HCT116 (cell line): ENCODE data around the gene UNC45A. TPM values are rescaled to one million over a fixed set of nuclear protein-coding genes. Genes with fewer than 3 reads are reported as not detected.

Source experiments
- ATAC-seq: fragments of 200-7000 bp; cut with Tn5 transposase; 2 replicates; pipeline ENCODE4 v1.9.1; 2020; ENCODE audit warnings: mild to moderate bottlenecking, moderate library complexity
- BruUV-seq: library from RNA; stranded (reverse); fragments of 400-500 nt; replicated peaks from 2 replicates; lab custom pipeline; 2021; lab: Mats Ljungman, UMichigan
- CTCF ChIA-PET: fragments of 300-600 bp; sonication (Branson Sonifier 250); formaldehyde crosslinking; loops from one replicate; lab custom pipeline; 2021; ENCODE audit warnings: antibody characterized with exemption; lab: Charles Lee
- POLR2A ChIA-PET: fragments of 300-600, 350-600 bp; sonication (Branson Sonifier 250); formaldehyde crosslinking; loops from one replicate; lab custom pipeline; 2021; ENCODE audit warnings: antibody characterized with exemption; lab: Charles Lee
- RAD21 ChIA-PET, 2 experiments: fragments of 300-600 bp; sonication (Branson Sonifier 250); formaldehyde crosslinking; loops; one replicate each; lab custom pipeline; 2023; ENCODE audit warnings: low total read pairs in 2 of 2; ENCODE audit not compliant: uncharacterized antibody in 2 of 2, unreplicated experiment in 2 of 2, low non-redundant PET in 1 of 2; lab: Charles Lee
- DNase-seq: peaks from one replicate; pipeline ENCODE4 v3.0.0-alpha.2; 2010; ENCODE audit warnings: low read depth, low spot score
- H2AFZ ChIP-seq: fragments of 200-600 bp; shearing (Covaris generic), sonication (generic); 2 replicates; pipeline ENCODE4 v1.6.1; 2017; ENCODE audit warnings: low read depth, mixed run types, mixed read lengths, antibody characterized with exemption, low read length; ENCODE audit not compliant: poor library complexity, severe bottlenecking
- H3K27ac ChIP-seq: 2 replicates; pipeline ENCODE4 v1.5.1; 2012; ENCODE audit warnings: low read depth, low read length
- H3K27me3 ChIP-seq: fragments of 200-600 bp; sonication (generic); 2 replicates; pipeline ENCODE4 v1.6.1; 2016; ENCODE audit warnings: mixed run types, low read length, mixed read lengths; ENCODE audit not compliant: insufficient read depth
- H3K36me3 ChIP-seq, 2 experiments: fragments of 200-500 bp in 1 of 2; fragments of 200-600 bp in 1 of 2; sonication (Bioruptor generic) in 1 of 2; sonication (generic) in 1 of 2; 2 replicates each; pipeline versions ENCODE4 v1.5.1 to v1.6.1; 2014 to 2016; ENCODE audit warnings: low read length in 2 of 2, inconsistent platforms in 1 of 2, mixed read lengths in 1 of 2, mixed run types in 1 of 2; ENCODE audit not compliant: insufficient read depth in 2 of 2, control insufficient read depth in 1 of 2
- H3K4me1 ChIP-seq, 2 experiments: fragments of 200-600 bp in 1 of 2; sonication (generic) in 1 of 2; 2 replicates each; pipeline versions ENCODE4 v1.5.1 to v1.6.1; 2012 to 2017; ENCODE audit warnings: low read length in 2 of 2, inconsistent platforms in 1 of 2, mild to moderate bottlenecking in 1 of 2, mixed read lengths in 1 of 2, mixed run types in 1 of 2, moderate library complexity in 1 of 2; ENCODE audit not compliant: insufficient read depth in 2 of 2, control insufficient read depth in 1 of 2
- H3K4me2 ChIP-seq: fragments of 200-600 bp; sonication (generic); 2 replicates; pipeline ENCODE4 v1.6.1; 2017; ENCODE audit warnings: mixed run types, low read length, mixed read lengths
- H3K4me3 ChIP-seq, 2 experiments: fragments of 200-600 bp in 1 of 2; sonication (generic) in 1 of 2; replicated peaks in 1 of 2; 2 replicates each; pipeline ENCODE4 v1.5.1; 2011 to 2016; ENCODE audit warnings: low read length in 2 of 2, control low read depth in 1 of 2, low read depth in 1 of 2, mild to moderate bottlenecking in 1 of 2, mixed read lengths in 1 of 2, mixed run types in 1 of 2
- H3K79me2 ChIP-seq: fragments of 200-600 bp; sonication (generic); 2 replicates; pipeline ENCODE4 v1.6.1; 2017; ENCODE audit warnings: mild to moderate bottlenecking, mixed run types, low read length, moderate library complexity, mixed read lengths; ENCODE audit not compliant: insufficient read depth
- H3K9ac ChIP-seq: fragments of 200-600 bp; sonication (generic); 2 replicates; pipeline ENCODE4 v1.6.1; 2016; ENCODE audit warnings: low read length, mixed read lengths
- H3K9me2 ChIP-seq: fragments of 200-600 bp; sonication (generic), shearing (Covaris generic); 2 replicates; pipeline ENCODE4 v1.6.1; 2017; ENCODE audit warnings: mixed run types, mild to moderate bottlenecking, moderate library complexity; ENCODE audit not compliant: insufficient read depth
- H3K9me3 ChIP-seq, 2 experiments: fragments of 200-500 bp in 1 of 2; fragments of 200-600 bp in 1 of 2; sonication (Bioruptor generic) in 1 of 2; sonication (generic) in 1 of 2; 2 replicates each; pipeline ENCODE4 v1.6.1; 2014 to 2017; ENCODE audit warnings: low read length in 2 of 2, mixed read lengths in 2 of 2, inconsistent platforms in 1 of 2, low read depth in 1 of 2, mild to moderate bottlenecking in 1 of 2, mixed run types in 1 of 2, moderate library complexity in 1 of 2; ENCODE audit not compliant: control insufficient read depth in 1 of 2, insufficient read depth in 1 of 2
- H4K20me1 ChIP-seq: fragments of 200-600 bp; sonication (generic), shearing (Covaris generic); 2 replicates; pipeline ENCODE4 v1.6.1; 2017; ENCODE audit warnings: mixed run types, mild to moderate bottlenecking, moderate library complexity; ENCODE audit not compliant: insufficient read depth
- ATF3 ChIP-seq: IDR thresholded peaks from 2 replicates; pipeline ENCODE4 v1.6.1; 2012
- CBX3 ChIP-seq: IDR thresholded peaks from 2 replicates; pipeline ENCODE4 v1.6.1; 2012; ENCODE audit warnings: low read depth
- CEBPB ChIP-seq: IDR thresholded peaks from 2 replicates; pipeline ENCODE4 v1.6.1; 2012; ENCODE audit warnings: low read depth
- CTCF ChIP-seq, 3 experiments: fragments of 200-600 bp in 1 of 3; sonication (generic) in 1 of 3; IDR thresholded peaks in 2 of 3; conservative IDR thresholded peaks in 1 of 3; 2 replicates each; pipeline ENCODE4 v1.5.1; 2012 to 2017; ENCODE audit warnings: low read depth in 2 of 3, low read length in 2 of 3, antibody characterized with exemption in 1 of 3, borderline replicate concordance in 1 of 3, control low read depth in 1 of 3, mild to moderate bottlenecking in 1 of 3, mixed read lengths in 1 of 3, mixed run types in 1 of 3, moderate library complexity in 1 of 3; ENCODE audit not compliant: insufficient read depth in 1 of 3
- EZH2 ChIP-seq: fragments of 200-600 bp; sonication (generic); IDR thresholded peaks from 2 replicates; pipeline ENCODE4 v1.6.1; 2017; ENCODE audit warnings: antibody characterized with exemption, mixed run types
- FOSL1 ChIP-seq: IDR thresholded peaks from 2 replicates; pipeline ENCODE4 v1.6.1; 2012; ENCODE audit warnings: low read depth
- JUND ChIP-seq: IDR thresholded peaks from 2 replicates; pipeline ENCODE4 v1.6.1; 2012
- MAX ChIP-seq: IDR thresholded peaks from 2 replicates; pipeline ENCODE4 v1.6.1; 2012
- POLR2A ChIP-seq: IDR thresholded peaks from 2 replicates; pipeline ENCODE4 v1.7.0; 2011; ENCODE audit warnings: borderline replicate concordance; ENCODE audit not compliant: insufficient read depth, insufficient read length; ENCODE audit errors: extremely low read depth
- POLR2AphosphoS5 ChIP-seq: IDR thresholded peaks from 2 replicates; pipeline ENCODE4 v1.6.1; 2011; ENCODE audit warnings: mild to moderate bottlenecking, low read depth, low read length, moderate library complexity
- RAD21 ChIP-seq: IDR thresholded peaks from 2 replicates; pipeline ENCODE4 v1.6.1; 2012; ENCODE audit warnings: low read depth, mild to moderate bottlenecking
- SIN3A ChIP-seq: IDR thresholded peaks from 2 replicates; pipeline ENCODE4 v1.6.1; 2012; ENCODE audit warnings: low read depth
- SP1 ChIP-seq: IDR thresholded peaks from 2 replicates; pipeline ENCODE4 v1.6.1; 2012; ENCODE audit warnings: low read depth
- TCF7L2 ChIP-seq: IDR thresholded peaks from 2 replicates; pipeline ENCODE4 v1.7.0; 2011; ENCODE audit warnings: borderline replicate concordance, inconsistent platforms; ENCODE audit not compliant: insufficient read depth, insufficient read length; ENCODE audit errors: extremely low read depth
- ZBTB33 ChIP-seq: IDR thresholded peaks from 2 replicates; pipeline ENCODE4 v1.6.1; 2011; ENCODE audit warnings: mild to moderate bottlenecking, low read length, moderate library complexity; ENCODE audit not compliant: insufficient replicate concordance; ENCODE audit errors: extremely low read depth
- ZFX ChIP-seq: fragments of 450-650 bp; IDR thresholded peaks from 2 replicates; pipeline ENCODE4 v1.6.1; 2017
- intact Hi-C: fragments of 100-400 bp; cut with micrococcal nuclease; formaldehyde crosslinking; loops from 2 replicates; pipeline ENCODE4 v1.10.0; 2022
- total RNA-seq: library from RNA; stranded (reverse); gene quantifications from one replicate; pipeline ENCODE4 v1.2.1, GENCODE V29; 2021; ENCODE audit not compliant: unreplicated experiment

UNC45A gene
- total RNA-seq, 1 experiment from 2014 or later, result 95.4 TPM

- Histone ChIP-seq H4K20me1 (no peaks in the 10 kb centered on the region), H3K79me2 (no peaks in the 10 kb centered on the region), H3K9ac (no peak overlapping the region), H3K4me3 (no peak overlapping the region), H3K27me3 (no peaks in the 10 kb centered on the region), H3K4me1 (no peaks in the 10 kb centered on the region), H3K9me2 (no peaks in the 10 kb centered on the region), H3K9me3 (no peaks in the 10 kb centered on the region), H3K36me3 (peaks cover 0 to 8% of the 10 kb centered on the region in 2 experiments; a peak in 3 of 4 replicates), H2AFZ (no peak overlapping the region), H3K27ac (no peak overlapping the region), H3K4me2 (no peak overlapping the region)
- intact Hi-C loops, result no loop called here
- DNase-seq, result no peak
- BruUV-seq, result no TSS peak
- ChIA-PET POLR2A (interaction anchor here (0.6 kb wide), 1 partner anchor 621 kb away, joined by 3 read pairs; no protein-coding TSS in a partner anchor), RAD21 (no interaction called here), CTCF (no interaction called here)
- TF ChIP-seq ZBTB33 (no peak), SP1 (no peak), RAD21 (no peak), SIN3A (no peak), ZFX (no peak), POLR2A (no peak), MAX (no peak)
- ATAC-seq, result no peak
Measured at GRCh38 chr15:90911906-90912769, 22.9 kb upstream of the UNC45A start.

- Histone ChIP-seq H3K4me2 (no peak overlapping the region), H3K27ac (no peak overlapping the region), H3K9me3 (no peaks in the 10 kb centered on the region), H2AFZ (no peak overlapping the region), H3K4me3 (no peak overlapping the region), H3K9me2 (no peaks in the 10 kb centered on the region), H4K20me1 (no peaks in the 10 kb centered on the region), H3K4me1 (no peaks in the 10 kb centered on the region), H3K9ac (no peak overlapping the region), H3K27me3 (no peaks in the 10 kb centered on the region), H3K79me2 (no peaks in the 10 kb centered on the region), H3K36me3 (peaks cover 0 to 4% of the 10 kb centered on the region in 2 experiments; a peak in 2 of 4 replicates)
- ChIA-PET RAD21 (no interaction called here), POLR2A (interaction anchor here (0.6 kb wide), 1 partner anchor 621 kb away, joined by 3 read pairs; no protein-coding TSS in a partner anchor), CTCF (no interaction called here)
- intact Hi-C loops, result no loop called here
- DNase-seq (no peak), ATAC-seq (no peak)
- no TSS peak for BruUV-seq
- TF ChIP-seq TCF7L2 (no peak), SIN3A (no peak), ATF3 (no peak), CTCF (IDR thresholded peaks at IDR 0.05 in 2 of 3, conservative IDR thresholded peaks at IDR 0.05 in 1 of 3; ENCODE audit: borderline replicate concordance in 1 of 3, insufficient read depth in 1 of 3, low read depth in 2 of 3, low read length in 2 of 3) (no peak), CBX3 (no peak), CEBPB (no peak), RAD21 (no peak), SP1 (no peak), EZH2 (no peak), FOSL1 (no peak), JUND (no peak), POLR2AphosphoS5 (no peak), MAX (no peak), POLR2A (no peak)
Measured at GRCh38 chr15:90912770-90913075, 22.4 kb upstream of the UNC45A start.
